Tibial nerve (tissue), 3 donors: ENCODE results near the gene NRXN2.

Experiments
- POLR2A ChIP-seq, 2 donors: fragments of 450-650 bp; IDR thresholded peaks; one replicate each; pipeline ENCODE4 v1.6.1; 2017; ENCODE audit warnings: antibody characterized with exemption in 2 of 2, mild to moderate bottlenecking in 2 of 2, moderate library complexity in 2 of 2
- TF ChIP-seq, protein P1 (sequence below), 5 experiments: fragments of 200-600 bp in 3 of 5; fragments of 450-650 bp in 2 of 5; sonication (generic) in 3 of 5; IDR thresholded peaks; one replicate each; pipeline ENCODE4 v1.5.1; 2016 to 2019; ENCODE audit warnings: antibody characterized with exemption in 5 of 5, mild to moderate bottlenecking in 3 of 5, moderate library complexity in 2 of 5

DNA sequence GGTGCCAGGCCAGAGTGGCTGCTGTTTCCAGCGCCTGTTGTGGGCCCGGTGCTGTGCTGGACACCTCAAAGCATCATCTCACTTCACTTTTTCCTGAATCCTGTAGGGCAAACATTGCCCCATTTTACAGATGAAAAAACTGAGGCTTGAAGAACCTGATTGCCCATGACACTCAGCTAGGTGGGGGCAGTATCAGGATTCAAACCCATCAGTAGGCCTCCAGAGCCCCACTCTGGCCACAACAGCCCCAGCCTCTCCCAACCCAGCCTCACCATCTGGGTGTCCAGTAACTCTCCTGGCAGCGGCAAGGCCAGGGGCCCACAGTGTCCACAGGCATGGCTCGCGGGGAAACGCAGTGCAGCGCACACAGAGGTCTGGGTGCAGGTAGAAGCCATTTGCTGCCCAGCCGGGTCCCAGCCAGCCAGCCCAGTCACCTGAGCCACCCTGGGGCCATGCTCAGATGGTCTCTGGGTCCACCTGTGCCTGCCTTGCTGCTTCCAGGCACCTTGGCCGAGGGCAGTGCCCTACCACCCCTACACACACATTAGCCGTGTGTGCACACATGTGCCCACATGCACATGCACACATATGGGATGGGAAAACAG, 120.4 kb downstream of the NRXN2 start:
- TF ChIP-seq, protein P1, sequence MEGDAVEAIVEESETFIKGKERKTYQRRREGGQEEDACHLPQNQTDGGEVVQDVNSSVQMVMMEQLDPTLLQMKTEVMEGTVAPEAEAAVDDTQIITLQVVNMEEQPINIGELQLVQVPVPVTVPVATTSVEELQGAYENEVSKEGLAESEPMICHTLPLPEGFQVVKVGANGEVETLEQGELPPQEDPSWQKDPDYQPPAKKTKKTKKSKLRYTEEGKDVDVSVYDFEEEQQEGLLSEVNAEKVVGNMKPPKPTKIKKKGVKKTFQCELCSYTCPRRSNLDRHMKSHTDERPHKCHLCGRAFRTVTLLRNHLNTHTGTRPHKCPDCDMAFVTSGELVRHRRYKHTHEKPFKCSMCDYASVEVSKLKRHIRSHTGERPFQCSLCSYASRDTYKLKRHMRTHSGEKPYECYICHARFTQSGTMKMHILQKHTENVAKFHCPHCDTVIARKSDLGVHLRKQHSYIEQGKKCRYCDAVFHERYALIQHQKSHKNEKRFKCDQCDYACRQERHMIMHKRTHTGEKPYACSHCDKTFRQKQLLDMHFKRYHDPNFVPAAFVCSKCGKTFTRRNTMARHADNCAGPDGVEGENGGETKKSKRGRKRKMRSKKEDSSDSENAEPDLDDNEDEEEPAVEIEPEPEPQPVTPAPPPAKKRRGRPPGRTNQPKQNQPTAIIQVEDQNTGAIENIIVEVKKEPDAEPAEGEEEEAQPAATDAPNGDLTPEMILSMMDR (IDR thresholded peaks at IDR 0.05): no peak
- no peak for TF ChIP-seq POLR2A (IDR thresholded peaks at IDR 0.05)
